CD4-positive, alpha-beta T cell treated with Interleukin-12 subunit alpha and Interleukin-12 subunit beta, for 1 hour (primary cell): ENCODE measurements around the gene TM2D3.
"Not testable (repeated sequence)": the region's sequence is repeated elsewhere in the genome, so short reads cannot be mapped to it uniquely, and the experiment has no call there.

Experiments
- DNase-seq: peaks from one replicate; pipeline ENCODE4 v3.0.0-alpha.2; 2020

The TM2D3 gene

DNA sequence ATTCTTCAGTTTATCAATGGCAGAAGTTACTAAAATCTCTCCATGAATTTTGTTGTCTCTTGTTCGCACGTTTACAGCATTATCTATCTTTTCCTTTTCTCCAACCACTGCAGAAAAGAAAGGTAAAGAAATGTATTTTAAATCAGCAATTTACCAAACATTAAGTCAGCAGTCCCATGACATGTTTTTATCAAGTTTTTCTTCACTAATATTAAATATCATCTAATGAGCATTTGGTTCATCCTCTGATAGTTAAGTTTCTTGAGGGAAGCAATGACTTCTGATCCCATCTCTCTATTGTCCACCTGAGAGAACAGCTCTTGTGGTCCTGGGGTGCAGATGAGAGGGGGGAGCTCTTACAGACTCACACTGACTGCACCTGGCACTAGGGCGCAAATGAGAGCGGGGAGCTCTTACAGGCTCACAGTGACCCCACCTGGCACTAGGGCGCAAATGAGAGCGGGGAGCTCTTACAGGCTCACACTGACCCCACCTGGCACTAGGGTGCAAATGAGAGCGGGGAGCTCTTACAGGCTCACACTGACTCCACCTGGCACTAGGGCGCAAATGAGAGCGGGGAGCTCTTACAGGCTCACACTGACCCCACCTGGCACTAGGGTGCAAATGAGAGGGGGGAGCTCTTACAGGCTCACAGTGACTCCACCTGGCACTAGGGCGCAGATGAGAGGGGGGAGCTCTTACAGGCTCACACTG lies 2.6 kb upstream of the TM2D3 start:
- DNase-seq: peak; percentile 17

DNA sequence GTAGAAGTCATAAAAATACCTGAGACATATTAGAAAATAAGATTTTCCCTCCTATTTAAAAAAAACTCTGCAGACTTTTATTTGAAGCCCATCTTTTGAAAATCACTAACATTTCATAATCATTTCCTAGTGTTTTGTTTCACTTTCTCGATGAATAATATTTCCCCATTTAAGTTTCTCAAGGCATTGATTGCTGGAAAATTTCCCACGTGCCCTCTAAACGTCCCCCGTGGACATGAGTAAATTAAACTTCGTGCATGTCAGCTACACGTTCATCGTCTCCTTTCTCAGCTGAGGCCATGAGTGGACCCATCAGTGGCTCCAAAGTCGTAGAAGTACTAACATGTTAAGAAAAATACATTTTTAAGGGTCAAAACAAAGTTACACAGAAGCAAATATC lies 2.0 kb upstream of the TM2D3 start:
- DNase-seq: no peak

DNA sequence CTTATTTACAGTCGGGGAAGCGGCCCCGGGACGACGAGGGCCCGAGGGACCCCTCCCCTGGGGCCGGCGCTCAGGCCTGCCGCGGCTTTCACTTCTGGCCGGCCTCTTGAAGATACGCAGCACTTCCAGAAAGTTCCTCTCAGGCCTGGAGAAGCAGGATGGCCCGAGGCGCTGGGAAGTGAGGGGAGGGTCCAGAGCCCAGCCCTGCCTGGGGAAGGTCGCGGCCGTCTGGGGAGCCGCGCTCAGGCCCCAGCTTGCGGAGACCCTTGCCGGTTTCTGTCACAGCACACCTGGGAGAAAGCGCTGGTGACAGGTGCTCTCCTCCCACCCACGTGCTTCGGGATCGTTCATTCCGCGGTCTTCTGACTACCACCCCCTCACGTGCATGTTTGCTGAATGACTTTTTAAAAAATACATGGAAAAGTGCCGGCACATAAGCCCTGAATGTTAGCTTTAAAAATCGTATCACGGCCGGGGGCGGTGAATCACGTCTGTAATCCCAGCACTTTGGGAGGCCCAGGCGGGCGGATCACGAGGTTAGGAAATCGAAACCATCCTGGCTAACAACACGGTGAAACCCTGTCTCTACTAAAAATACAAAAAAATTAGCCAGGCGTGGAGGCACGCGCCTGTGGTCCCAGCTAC lies 727 bp upstream of the TM2D3 start:
- DNase-seq: no peak

GRCh38 chr15:101651554-101652097 lies 555 bp downstream of the TM2D3 start:
- DNase-seq: no peak

GRCh38 chr15:101650145-101650544 lies 2.0 kb downstream of the TM2D3 start:
- no peak for DNase-seq

GRCh38 chr15:101648356-101648755 lies 3.8 kb downstream of the TM2D3 start:
- DNase-seq: no peak

- DNase-seq: no peak
Observed at GRCh38 chr15:101647251-101647650, 4.9 kb downstream of the TM2D3 start.

GRCh38 chr15:101646672-101647071 lies 5.5 kb downstream of the TM2D3 start:
- DNase-seq: no peak

GRCh38 chr15:101642361-101642760 lies 9.8 kb downstream of the TM2D3 start:
- no peak for DNase-seq

GRCh38 chr15:101641894-101642293 lies 10.3 kb downstream of the TM2D3 start:
- peak; percentile 77 for DNase-seq

DNA sequence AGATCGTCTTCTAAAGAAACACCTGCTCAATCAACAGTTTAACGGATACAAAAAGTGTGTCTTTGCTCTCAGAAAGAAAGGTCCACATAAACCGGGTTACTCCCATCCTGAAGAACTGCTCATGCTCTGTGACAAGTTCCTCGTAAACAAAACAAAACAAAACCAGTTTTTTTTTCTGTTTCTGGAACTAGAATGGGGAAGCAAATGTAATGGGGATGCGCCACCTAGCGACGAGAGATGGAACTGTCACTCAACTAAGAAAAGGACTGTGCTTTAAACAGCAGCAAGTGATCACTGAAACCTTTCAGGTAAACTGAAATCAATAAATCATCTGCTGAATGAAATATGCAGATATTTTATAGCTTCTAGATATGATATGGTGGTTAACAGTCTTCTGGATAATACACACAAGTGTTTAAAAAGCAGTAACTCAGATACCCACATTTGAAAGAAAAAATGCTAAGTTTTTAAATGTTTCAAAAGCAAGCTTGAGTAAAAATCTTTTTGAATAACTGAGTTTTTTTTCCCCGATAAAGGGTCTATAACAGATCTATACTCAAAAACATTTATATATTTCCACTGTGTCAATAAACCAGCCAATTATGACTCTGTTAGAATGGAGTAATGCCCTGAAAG lies 10.9 kb downstream of the TM2D3 start:
- peak; percentile 84 for DNase-seq

DNA sequence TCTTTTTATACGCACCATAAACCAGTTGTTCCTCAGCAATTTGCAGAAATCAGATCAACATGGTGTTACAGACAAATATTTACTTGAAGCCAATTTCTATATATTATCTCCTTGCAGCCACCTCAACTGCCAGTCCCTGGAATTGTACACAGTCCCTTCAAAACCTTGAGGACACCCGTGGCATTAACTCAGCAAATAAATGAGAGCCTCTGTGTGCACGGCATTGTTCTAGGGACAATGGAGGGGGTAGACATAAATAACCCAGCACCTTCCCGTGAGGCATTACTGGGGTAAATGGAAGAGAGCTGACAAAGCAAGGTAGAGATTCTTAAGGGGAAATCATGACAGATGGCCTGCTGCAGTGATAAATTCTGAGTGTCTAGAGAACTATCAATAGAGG lies 12.5 kb downstream of the TM2D3 start:
- no peak for DNase-seq

- no peak for DNase-seq
Observed at GRCh38 chr15:101637919-101638318, 14.3 kb downstream of the TM2D3 start.

DNA sequence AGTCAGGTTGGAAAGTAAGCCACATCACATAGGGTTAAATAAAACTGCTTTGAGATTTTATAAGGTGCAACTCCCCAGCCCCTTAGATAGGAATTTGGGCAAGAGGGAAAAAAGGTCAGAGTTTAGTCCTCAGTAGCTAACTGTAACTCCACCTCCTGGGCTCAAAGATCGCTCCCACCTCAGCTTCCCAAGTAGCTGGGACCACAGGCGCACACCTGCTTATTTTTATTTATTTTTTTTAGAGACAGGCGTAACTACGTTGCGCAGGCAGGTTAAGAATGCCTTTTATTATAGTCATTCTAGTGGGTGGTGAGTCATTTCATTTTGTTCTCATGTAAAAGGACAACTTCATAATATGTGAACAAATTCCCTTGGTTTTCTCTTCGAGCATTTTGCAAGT lies 14.7 kb downstream of the TM2D3 start:
- no peak for DNase-seq

- DNase-seq: no peak
Observed at GRCh38 chr15:101637038-101637437, 15.1 kb downstream of the TM2D3 start.

GRCh38 chr15:101635944-101636727 lies 16.0 kb downstream of the TM2D3 start:
- DNase-seq: no peak

GRCh38 chr15:101633356-101633755 lies 18.8 kb downstream of the TM2D3 start:
- no peak for DNase-seq

DNA sequence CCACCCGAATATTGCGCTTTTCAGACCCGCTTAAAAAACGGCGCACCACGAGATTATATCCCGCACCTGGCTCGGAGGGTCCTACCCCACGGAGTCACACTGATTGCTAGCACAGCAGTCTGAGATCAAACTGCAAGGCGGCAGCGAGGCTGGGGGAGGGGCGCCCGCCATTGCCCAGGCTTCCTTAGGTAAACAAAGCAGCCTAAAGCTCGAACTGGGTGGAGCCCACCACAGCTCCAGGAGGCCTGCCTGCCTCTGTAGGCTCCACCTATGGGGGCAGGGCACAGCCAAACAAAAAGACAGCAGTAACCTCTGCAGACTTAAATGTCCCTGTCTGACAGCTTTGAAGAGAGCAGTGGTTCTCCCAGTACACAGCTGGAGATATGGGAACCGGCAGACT lies 25.5 kb downstream of the TM2D3 start:
- DNase-seq: not testable (repeated sequence)

GRCh38 chr15:101625980-101626379 lies 26.2 kb downstream of the TM2D3 start:
- no peak for DNase-seq

DNA sequence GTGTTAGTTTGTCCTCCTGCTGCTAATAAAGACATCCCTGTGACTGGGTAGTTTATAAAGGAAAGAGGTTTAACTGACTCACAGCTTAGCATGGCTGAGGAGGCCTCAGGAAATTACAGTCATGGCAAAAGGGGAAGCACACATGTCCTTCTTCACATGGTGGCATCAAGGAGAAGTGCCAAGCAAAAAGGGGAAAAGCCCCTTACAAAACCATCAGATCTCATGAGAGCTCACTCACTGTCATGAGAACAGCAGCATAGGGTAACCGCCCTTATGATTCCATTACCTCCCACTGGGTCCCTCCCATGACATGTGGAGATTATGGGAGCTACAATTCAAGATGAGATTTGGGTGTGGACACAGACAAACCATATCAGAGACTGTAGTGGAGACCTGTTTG lies 27.0 kb downstream of the TM2D3 start:
- DNase-seq: no peak

GRCh38 chr15:101623367-101624304 lies 28.5 kb downstream of the TM2D3 start:
- DNase-seq: no peak

- DNase-seq: no peak
Observed at GRCh38 chr15:101621961-101622360, 30.2 kb downstream of the TM2D3 start.
